ENCODE results near the gene CALN1.

CALN1 gene

DNA sequence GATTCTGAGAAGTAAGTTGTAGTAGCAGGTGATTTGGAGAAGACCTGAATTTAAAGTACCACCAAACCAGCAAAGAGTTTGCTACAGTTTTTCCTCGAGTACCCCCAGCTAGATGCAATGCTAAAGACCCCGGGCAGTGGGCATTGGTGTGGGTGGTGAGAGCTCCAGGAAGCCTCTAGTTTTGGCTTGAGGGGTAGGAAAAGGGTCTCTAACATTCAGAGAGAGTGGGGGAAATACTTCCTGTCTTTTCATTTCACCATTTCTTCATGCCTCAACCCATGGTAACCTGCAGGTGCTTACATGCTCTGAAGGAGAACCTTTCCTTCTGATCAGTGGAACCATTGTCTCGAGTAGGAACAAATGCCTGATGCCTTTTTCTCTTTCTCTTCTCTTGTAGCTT is 352.2 kb downstream of the CALN1 start:
- Histone ChIP-seq H3K4me1 (ENCODE audit: control insufficient read depth, insufficient read depth, low read length) (no peaks in the 10 kb centered on the region), H3K27me3 (ENCODE audit: control insufficient read depth, insufficient read depth, low read length) (no peaks in the 10 kb centered on the region), H3K27ac (ENCODE audit: low read length) (no peak overlapping the region), H3K9me3 (ENCODE audit: control insufficient read depth, insufficient read depth, low read length) (no peaks in the 10 kb centered on the region), H3K36me3 (ENCODE audit: control insufficient read depth, insufficient read depth, low read length) (no peaks in the 10 kb centered on the region), H3K4me3 (ENCODE audit: low read length) (no peak overlapping the region)
- DNase-seq (ENCODE audit: low read depth, low spot score) = no peak
- WGBS (ENCODE audit: insufficient coverage, insufficient read length) = no CpG with 5 or more reads among the region's 3 CpGs

DNA sequence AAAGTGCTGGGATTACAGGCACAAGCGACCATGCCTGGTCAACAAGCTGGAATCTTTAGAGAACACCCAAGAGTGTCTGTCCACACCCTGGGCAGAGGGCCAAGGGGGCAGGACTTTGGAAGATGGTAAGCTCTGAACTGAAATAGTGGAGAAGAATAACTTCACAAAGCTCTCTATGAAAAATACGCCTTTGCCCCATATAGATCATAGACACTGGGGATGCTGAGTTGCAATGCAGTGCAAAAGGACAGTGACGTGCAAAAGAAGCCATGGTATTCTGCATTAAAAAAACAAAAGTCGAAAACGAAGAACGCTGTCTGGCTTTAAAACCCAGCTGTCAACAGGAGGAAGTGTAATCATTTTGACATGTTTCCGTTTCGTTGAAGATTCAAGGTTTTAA is 353.6 kb downstream of the CALN1 start:
- Histone ChIP-seq H3K36me3 (ENCODE audit: control insufficient read depth, insufficient read depth, low read length) (no peaks in the 10 kb centered on the region), H3K4me1 (ENCODE audit: control insufficient read depth, insufficient read depth, low read length) (no peaks in the 10 kb centered on the region), H3K27ac (ENCODE audit: low read length) (no peak overlapping the region), H3K27me3 (ENCODE audit: control insufficient read depth, insufficient read depth, low read length) (no peaks in the 10 kb centered on the region), H3K4me3 (ENCODE audit: low read length) (no peak overlapping the region), H3K9me3 (ENCODE audit: control insufficient read depth, insufficient read depth, low read length) (no peaks in the 10 kb centered on the region)
- WGBS (ENCODE audit: insufficient coverage, insufficient read length) = no CpG with 5 or more reads among the region's 8 CpGs
- DNase-seq (ENCODE audit: low read depth, low spot score) = no peak

DNA sequence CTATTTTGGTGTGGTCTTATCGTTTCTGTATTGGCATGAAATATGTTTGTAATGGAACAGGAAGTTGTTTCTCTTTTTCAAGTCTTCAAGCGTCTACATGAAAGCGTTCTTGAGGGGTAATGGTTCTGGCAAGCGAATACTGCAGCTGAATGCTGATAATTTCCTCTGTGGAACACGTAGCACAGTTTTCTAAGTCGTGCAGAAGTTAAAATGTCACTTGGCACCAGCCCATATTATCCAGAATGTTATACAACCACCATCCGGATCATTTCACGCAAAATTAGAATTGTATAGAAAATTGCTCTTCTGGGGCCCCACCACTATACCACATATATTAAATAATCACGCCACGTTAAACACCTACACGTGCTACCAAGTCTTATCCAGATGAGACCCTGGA is 354.3 kb downstream of the CALN1 start:
- no peaks in the 10 kb centered on the region for H3K4me1 ChIP-seq (ENCODE audit: control insufficient read depth, insufficient read depth, low read length)
- H3K4me3 ChIP-seq (ENCODE audit: low read length) = no peak overlapping the region
- H3K27me3 ChIP-seq (ENCODE audit: control insufficient read depth, insufficient read depth, low read length) = no peaks in the 10 kb centered on the region
- no peaks in the 10 kb centered on the region for H3K36me3 ChIP-seq (ENCODE audit: control insufficient read depth, insufficient read depth, low read length)
- no peak overlapping the region for H3K27ac ChIP-seq (ENCODE audit: low read length)
- 100% methylated on average over 2 of the region's 11 CpGs for WGBS (ENCODE audit: insufficient coverage, insufficient read length)
- no peaks in the 10 kb centered on the region for H3K9me3 ChIP-seq (ENCODE audit: control insufficient read depth, insufficient read depth, low read length)
- no peak for DNase-seq (ENCODE audit: low read depth, low spot score)

DNA sequence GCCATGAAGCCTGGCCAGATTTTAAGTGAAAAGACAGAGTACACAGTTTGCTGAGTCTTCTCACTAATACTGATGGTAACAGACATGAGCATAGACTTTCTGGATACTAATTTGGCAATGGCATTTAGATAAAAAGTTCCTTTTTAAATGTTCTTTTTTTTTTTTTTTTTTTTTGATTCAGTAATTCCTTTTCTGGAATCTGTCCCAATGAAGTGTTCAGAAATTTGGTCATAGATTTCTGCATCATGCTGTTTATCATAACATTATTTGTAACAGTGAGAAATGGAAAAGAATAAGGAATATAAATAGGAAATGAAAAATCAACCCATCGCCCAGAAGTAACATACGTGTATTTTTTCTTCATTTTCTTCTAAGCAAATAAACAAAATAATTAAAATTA is 354.9 kb downstream of the CALN1 start:
- no peaks in the 10 kb centered on the region for H3K9me3 ChIP-seq (ENCODE audit: control insufficient read depth, insufficient read depth, low read length)
- H3K27ac ChIP-seq (ENCODE audit: low read length) = no peak overlapping the region
- DNase-seq (ENCODE audit: low read depth, low spot score) = no peak
- no peak overlapping the region for H3K4me3 ChIP-seq (ENCODE audit: low read length)
- H3K27me3 ChIP-seq (ENCODE audit: control insufficient read depth, insufficient read depth, low read length) = no peaks in the 10 kb centered on the region
- H3K4me1 ChIP-seq (ENCODE audit: control insufficient read depth, insufficient read depth, low read length) = no peaks in the 10 kb centered on the region
- no peaks in the 10 kb centered on the region for H3K36me3 ChIP-seq (ENCODE audit: control insufficient read depth, insufficient read depth, low read length)
- no CpG with 5 or more reads among the region's 2 CpGs for WGBS (ENCODE audit: insufficient coverage, insufficient read length)

DNA sequence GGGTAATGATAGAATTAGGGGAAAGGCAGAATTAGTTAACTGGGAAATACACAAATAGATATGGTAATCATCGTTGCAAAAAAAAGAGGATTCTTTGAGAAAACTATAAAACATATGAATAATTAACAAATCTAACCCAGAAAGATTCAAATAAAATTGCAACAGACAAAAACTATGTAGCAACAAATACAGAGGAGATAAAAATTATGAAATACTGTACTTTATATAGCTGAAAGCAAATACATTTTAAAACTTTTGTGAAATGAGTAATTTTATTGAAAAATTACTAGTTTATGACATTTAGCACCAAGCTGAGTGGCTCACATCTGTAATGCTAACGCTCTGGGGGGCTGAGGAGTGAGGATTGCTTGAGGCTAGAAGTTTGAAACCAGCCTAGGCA is 356.7 kb downstream of the CALN1 start:
- H3K9me3 ChIP-seq (ENCODE audit: control insufficient read depth, insufficient read depth, low read length) = no peaks in the 10 kb centered on the region
- no peak overlapping the region for H3K4me3 ChIP-seq (ENCODE audit: low read length)
- no peaks in the 10 kb centered on the region for H3K27me3 ChIP-seq (ENCODE audit: control insufficient read depth, insufficient read depth, low read length)
- H3K36me3 ChIP-seq (ENCODE audit: control insufficient read depth, insufficient read depth, low read length) = no peaks in the 10 kb centered on the region
- no CpG with 5 or more reads among the region's 2 CpGs for WGBS (ENCODE audit: insufficient coverage, insufficient read length)
- no peak for DNase-seq (ENCODE audit: low read depth, low spot score)
- H3K27ac ChIP-seq (ENCODE audit: low read length) = no peak overlapping the region
- no peaks in the 10 kb centered on the region for H3K4me1 ChIP-seq (ENCODE audit: control insufficient read depth, insufficient read depth, low read length)

DNA sequence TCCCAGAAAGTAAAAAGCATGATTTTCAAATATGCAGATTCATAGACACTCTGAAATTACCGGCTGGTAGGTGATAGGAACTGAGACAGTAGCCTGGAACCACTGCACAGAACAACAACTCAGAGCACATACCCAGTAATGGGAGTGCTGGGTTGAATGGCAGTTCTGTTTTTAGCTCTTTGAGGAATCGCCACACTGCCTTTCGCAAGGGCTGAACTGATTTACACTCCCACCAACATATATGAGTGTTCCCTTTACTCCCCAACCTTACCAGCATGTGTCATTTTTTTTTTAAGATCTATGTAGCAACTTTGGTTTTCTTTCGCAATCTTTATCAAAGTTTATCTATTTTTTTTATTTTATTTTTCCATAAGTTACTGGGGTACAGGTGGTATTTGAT is 358.8 kb downstream of the CALN1 start:
- no peak overlapping the region for H3K4me3 ChIP-seq (ENCODE audit: low read length)
- H3K4me1 ChIP-seq (ENCODE audit: control insufficient read depth, insufficient read depth, low read length) = no peaks in the 10 kb centered on the region
- H3K27me3 ChIP-seq (ENCODE audit: control insufficient read depth, insufficient read depth, low read length) = no peaks in the 10 kb centered on the region
- no peak for DNase-seq (ENCODE audit: low read depth, low spot score)
- H3K27ac ChIP-seq (ENCODE audit: low read length) = no peak overlapping the region
- no peaks in the 10 kb centered on the region for H3K36me3 ChIP-seq (ENCODE audit: control insufficient read depth, insufficient read depth, low read length)
- no CpG with 5 or more reads among the region's 4 CpGs for WGBS (ENCODE audit: insufficient coverage, insufficient read length)
- H3K9me3 ChIP-seq (ENCODE audit: control insufficient read depth, insufficient read depth, low read length) = no peaks in the 10 kb centered on the region

DNA sequence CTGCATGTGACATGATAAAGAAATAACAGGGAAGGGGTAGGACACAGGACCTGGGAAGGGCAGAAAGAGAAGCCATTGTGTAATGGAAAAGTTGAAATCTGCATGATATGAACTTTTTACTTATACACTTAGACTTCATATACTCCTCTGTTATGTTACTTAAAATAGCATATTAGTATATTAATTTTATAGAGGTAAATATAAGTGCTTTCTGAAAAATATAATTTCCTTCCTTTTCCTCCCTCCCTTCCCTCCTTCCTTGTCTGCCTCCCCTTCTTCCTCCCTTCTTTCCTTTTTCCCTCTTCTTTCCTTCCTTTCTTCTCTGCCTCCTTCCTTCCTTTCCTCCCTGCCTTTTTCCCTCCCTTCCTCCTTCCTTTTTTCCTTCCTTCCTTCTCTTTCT is 363.7 kb downstream of the CALN1 start:
- no peaks in the 10 kb centered on the region for H3K4me1 ChIP-seq (ENCODE audit: control insufficient read depth, insufficient read depth, low read length)
- H3K27ac ChIP-seq (ENCODE audit: low read length) = no peak overlapping the region
- no peaks in the 10 kb centered on the region for H3K9me3 ChIP-seq (ENCODE audit: control insufficient read depth, insufficient read depth, low read length)
- DNase-seq (ENCODE audit: low read depth, low spot score) = no peak
- H3K36me3 ChIP-seq (ENCODE audit: control insufficient read depth, insufficient read depth, low read length) = no peaks in the 10 kb centered on the region
- H3K27me3 ChIP-seq (ENCODE audit: control insufficient read depth, insufficient read depth, low read length) = no peaks in the 10 kb centered on the region
- H3K4me3 ChIP-seq (ENCODE audit: low read length) = no peak overlapping the region

DNA sequence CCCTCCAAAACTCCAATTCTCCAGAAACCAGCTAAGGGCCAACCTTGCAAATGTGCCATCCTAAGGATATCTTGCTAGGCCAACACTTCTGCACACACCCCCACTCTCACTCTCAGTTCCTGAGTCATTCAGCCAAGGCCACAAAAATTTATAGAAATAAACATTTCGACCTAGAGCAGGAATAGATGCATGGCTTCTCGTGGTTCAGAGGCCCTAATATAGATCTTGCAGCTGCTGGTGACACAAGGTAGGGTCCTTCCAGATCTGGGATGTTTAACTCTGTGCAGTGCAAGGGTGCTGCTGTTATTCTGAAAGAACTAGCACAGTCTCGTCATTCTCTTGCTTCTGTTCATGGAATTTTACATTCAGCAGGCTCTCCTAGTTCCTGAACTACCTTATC is 369.3 kb downstream of the CALN1 start:
- Histone ChIP-seq H3K36me3 (ENCODE audit: control insufficient read depth, insufficient read depth, low read length) (no peaks in the 10 kb centered on the region), H3K4me1 (ENCODE audit: control insufficient read depth, insufficient read depth, low read length) (no peaks in the 10 kb centered on the region), H3K9me3 (ENCODE audit: control insufficient read depth, insufficient read depth, low read length) (no peaks in the 10 kb centered on the region), H3K27me3 (ENCODE audit: control insufficient read depth, insufficient read depth, low read length) (no peaks in the 10 kb centered on the region), H3K27ac (ENCODE audit: low read length) (no peak overlapping the region), H3K4me3 (ENCODE audit: low read length) (no peak overlapping the region)
- no peak for DNase-seq (ENCODE audit: low read depth, low spot score)
- WGBS (ENCODE audit: insufficient coverage, insufficient read length) = no CpG with 5 or more reads among the region's 3 CpGs

DNA sequence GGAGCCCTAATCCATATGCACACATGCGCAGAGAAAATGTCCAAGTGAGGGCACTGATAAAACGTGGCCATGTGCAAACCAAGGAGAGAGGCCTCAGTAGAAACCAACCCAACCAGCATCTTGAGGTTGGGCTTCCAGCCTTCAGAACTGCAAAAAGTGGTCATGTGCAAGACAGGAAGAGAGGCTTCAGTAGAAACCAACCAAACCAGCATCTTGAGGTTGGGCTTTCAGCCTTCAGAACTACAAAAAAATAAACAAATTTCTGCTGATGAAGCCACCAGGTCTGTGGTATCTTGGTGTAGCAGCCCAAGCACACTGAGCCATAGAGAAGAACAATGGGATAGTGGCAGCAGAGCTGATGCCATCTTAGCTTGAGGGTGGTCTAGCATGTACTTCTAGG is 371.5 kb downstream of the CALN1 start:
- no peaks in the 10 kb centered on the region for H3K4me1 ChIP-seq (ENCODE audit: control insufficient read depth, insufficient read depth, low read length)
- no peaks in the 10 kb centered on the region for H3K9me3 ChIP-seq (ENCODE audit: control insufficient read depth, insufficient read depth, low read length)
- DNase-seq (ENCODE audit: low read depth, low spot score) = no peak
- H3K36me3 ChIP-seq (ENCODE audit: control insufficient read depth, insufficient read depth, low read length) = no peaks in the 10 kb centered on the region
- no peak overlapping the region for H3K27ac ChIP-seq (ENCODE audit: low read length)
- no peaks in the 10 kb centered on the region for H3K27me3 ChIP-seq (ENCODE audit: control insufficient read depth, insufficient read depth, low read length)
- H3K4me3 ChIP-seq (ENCODE audit: low read length) = no peak overlapping the region
- WGBS (ENCODE audit: insufficient coverage, insufficient read length) = no CpG with 5 or more reads among the region's 2 CpGs

DNA sequence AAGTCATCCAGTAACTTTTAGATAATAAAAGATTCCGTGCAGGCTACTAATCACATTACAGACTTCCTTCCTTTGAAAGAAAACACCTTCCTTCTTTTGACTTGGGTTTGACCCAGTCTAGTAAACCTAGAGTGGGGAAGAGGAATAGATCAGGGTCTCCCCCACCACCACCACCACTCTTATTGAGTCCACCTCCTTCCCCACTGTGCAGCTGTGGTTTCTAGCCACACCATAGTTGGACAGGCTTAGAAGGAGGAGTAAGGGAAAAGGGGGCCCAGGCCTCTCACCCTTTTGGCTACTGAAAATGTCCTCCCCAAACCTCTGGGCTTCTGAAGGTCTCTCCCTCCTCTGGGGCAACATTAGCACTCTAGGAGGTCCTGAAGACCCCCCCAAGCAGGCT is 372.7 kb downstream of the CALN1 start:
- no peaks in the 10 kb centered on the region for H3K36me3 ChIP-seq (ENCODE audit: control insufficient read depth, insufficient read depth, low read length)
- no peak overlapping the region for H3K27ac ChIP-seq (ENCODE audit: low read length)
- no peaks in the 10 kb centered on the region for H3K27me3 ChIP-seq (ENCODE audit: control insufficient read depth, insufficient read depth, low read length)
- no peak overlapping the region for H3K4me3 ChIP-seq (ENCODE audit: low read length)
- no peaks in the 10 kb centered on the region for H3K9me3 ChIP-seq (ENCODE audit: control insufficient read depth, insufficient read depth, low read length)
- no peaks in the 10 kb centered on the region for H3K4me1 ChIP-seq (ENCODE audit: control insufficient read depth, insufficient read depth, low read length)
- WGBS (ENCODE audit: insufficient coverage, insufficient read length) = no CpG with 5 or more reads among the region's 1 CpG
- no peak for DNase-seq (ENCODE audit: low read depth, low spot score)

DNA sequence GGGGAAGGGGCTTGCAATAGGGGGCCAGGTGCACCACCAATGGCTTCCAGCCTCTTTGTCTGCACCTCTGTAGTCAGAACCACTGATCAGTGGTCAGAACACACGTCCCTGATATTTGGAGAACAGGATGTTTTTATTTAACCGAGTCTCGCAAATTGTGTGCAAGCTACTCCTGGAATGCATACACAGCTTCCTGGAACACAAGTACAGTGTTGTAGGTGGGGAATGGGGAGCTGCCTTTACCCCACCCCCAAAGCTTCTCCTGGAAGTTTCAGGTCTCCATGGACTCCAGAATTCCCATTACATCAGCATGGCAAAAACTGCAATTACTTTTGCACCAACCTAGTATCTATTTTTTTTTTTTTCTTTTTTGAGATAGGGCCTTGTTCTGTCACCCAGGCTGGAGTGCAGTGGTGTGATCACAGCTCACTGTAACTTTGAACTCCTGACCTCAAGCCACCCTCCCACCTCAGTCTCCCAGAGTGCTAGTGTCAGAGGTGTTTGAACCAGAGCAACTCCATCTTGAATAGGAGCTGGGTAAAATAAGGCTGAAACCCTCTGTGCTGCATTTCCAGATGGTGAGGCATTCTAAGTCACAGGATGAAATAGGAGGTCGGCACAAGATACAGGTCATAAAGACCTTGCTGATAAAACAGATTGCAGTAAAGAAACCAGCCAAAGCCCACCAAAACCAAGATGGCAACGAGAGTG is 374.0 kb downstream of the CALN1 start:
- H3K27ac ChIP-seq (ENCODE audit: low read length) = no peak overlapping the region
- no peaks in the 10 kb centered on the region for H3K36me3 ChIP-seq (ENCODE audit: control insufficient read depth, insufficient read depth, low read length)
- no peaks in the 10 kb centered on the region for H3K9me3 ChIP-seq (ENCODE audit: control insufficient read depth, insufficient read depth, low read length)
- no CpG with 5 or more reads among the region's 5 CpGs for WGBS (ENCODE audit: insufficient coverage, insufficient read length)
- H3K4me1 ChIP-seq (ENCODE audit: control insufficient read depth, insufficient read depth, low read length) = no peaks in the 10 kb centered on the region
- H3K4me3 ChIP-seq (ENCODE audit: low read length) = no peak overlapping the region
- DNase-seq (ENCODE audit: low read depth, low spot score) = no peak
- H3K27me3 ChIP-seq (ENCODE audit: control insufficient read depth, insufficient read depth, low read length) = no peaks in the 10 kb centered on the region

Data from iPS DF 6.9 (cell line).